ENCODE data around the gene OR2L3.

DNA sequence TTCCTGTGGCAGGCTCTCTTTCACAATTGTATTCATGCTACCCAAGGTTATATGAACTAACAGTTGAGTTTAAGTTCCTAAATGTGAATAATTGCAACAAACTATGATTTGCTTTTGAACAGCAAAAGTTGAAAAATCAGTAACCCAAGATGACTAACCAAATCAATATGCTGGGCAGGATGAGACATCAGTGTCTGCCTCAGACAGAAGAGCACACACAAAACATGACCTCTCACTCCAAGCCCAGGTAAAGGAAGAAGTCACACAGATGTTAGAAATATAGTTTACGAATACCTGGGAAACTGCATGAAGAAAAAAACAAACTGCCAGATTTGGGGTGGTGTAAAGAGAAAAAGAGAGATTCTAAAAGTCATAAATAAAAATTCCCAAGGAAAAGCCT, 51.9 kb downstream of the OR2L3 start:
- TF ChIP-seq, protein P1, sequence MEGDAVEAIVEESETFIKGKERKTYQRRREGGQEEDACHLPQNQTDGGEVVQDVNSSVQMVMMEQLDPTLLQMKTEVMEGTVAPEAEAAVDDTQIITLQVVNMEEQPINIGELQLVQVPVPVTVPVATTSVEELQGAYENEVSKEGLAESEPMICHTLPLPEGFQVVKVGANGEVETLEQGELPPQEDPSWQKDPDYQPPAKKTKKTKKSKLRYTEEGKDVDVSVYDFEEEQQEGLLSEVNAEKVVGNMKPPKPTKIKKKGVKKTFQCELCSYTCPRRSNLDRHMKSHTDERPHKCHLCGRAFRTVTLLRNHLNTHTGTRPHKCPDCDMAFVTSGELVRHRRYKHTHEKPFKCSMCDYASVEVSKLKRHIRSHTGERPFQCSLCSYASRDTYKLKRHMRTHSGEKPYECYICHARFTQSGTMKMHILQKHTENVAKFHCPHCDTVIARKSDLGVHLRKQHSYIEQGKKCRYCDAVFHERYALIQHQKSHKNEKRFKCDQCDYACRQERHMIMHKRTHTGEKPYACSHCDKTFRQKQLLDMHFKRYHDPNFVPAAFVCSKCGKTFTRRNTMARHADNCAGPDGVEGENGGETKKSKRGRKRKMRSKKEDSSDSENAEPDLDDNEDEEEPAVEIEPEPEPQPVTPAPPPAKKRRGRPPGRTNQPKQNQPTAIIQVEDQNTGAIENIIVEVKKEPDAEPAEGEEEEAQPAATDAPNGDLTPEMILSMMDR (IDR thresholded peaks at IDR 0.05; ENCODE audit: low read depth, low read length): no peak
- no peak for TF ChIP-seq EZH2phosphoT487 (IDR thresholded peaks at IDR 0.05; ENCODE audit: low read depth)
